Measurements from ENCODE around the gene PFDN1.

Gene PFDN1

GRCh38 chr5:140236891-140237598 lies 65.9 kb downstream of the PFDN1 start:
- no peak for DNase-seq (ENCODE audit: low read depth)

DNA sequence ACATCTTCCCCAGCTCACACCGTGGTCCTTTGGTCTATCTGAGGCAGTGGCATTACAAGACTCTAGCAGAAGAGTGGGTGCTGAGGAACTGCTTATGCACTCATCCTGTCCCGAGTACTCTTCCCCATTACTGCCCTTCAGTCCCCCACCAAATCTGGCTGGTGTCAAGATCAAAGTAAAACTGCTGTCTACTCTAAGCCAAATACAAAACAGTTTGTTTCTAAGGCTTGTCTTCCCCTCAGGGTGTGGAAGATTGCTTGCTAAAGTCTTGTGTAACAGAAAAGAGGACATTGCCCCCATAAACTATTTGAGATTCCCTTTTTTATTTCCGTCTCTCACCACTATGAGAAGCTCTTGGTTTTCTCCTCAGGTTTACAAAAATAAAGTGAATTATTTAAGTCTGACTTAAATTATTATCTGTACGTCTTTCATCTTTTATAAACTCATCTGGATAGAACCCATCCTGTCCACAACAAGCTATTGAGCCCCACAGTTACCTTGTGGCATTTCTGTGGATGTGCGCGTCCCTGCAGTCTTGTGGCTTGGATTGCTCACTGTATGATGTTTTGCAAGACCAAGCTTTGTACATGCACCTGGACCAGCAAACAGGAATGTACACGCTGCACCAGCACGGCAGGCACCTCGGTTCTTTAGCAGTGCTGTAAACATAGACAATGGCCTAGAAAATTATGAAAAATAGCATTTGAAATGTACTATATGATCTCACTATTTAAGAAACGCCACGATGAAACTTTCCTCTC lies 66.9 kb downstream of the PFDN1 start:
- no peak for DNase-seq (ENCODE audit: low read depth)

DNA sequence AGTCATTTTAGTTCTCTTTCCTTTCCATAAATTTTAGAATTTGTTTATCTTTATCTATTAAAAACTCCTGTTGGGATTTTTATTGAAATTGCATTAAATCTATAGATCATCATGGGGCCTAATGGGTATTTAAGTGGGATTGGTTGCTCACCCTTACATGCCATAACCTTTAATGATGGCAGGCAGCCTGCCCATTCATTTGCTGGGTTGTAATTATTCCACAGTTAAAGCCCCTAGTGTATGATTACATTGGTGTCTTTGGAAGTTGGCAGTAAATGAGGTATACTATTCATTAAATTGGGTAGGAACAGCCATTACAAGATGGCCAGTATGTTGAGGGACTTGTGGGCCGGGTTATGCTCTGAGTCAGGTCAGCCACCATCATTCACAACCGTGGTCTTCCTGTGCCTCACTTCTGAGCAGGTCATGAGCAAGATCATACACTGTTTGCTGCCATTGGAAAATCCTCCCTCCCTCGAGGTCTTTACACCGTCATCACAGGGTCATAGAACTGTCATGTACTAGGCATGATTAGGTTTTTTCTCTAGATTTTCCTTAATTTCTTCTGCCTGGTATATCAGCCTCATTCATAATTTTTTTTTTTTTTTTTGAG lies 68.4 kb downstream of the PFDN1 start:
- no peak for DNase-seq (ENCODE audit: low read depth)

DNA sequence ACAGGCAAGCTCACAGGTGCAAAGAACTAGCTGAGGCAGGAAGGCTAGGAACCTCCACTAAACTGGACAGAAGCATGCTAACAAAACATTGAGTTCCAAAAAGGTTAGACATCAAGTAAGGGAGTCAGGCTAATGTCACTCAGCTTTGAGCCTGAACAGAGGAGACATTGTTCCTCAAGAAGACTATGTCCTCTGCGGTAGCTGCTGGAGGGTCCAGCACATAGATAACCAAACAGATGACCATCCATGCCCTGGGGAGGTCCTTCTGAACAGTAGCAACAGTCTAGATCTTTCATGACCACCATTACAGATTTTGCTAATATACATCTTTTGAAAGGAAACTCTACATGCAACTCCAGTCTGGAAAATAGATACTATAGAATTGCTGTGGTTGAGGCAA lies 70.2 kb downstream of the PFDN1 start:
- DNase-seq (ENCODE audit: low read depth) = no peak

DNA sequence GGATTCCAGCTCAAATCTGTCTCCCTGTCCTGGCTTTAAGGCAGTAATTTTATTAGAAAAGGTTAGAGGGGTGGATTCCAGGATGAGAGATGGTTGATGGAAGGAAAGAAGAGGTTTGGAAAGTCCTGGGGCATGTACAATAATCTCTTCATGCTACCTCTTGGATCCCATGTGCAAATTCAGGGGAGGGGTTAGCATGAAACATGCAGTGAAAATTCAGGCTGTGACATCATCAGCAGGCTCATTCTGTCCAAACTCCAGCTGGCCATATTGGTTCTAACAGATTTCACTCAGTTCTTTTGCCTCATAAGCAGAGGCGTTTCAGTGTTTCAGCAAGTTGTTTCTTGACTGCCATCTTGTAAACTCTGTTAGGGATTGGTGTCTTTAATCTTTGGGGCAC lies 72.5 kb downstream of the PFDN1 start:
- no peak for DNase-seq (ENCODE audit: low read depth)

GRCh38 chr5:140228364-140228837 lies 74.5 kb downstream of the PFDN1 start:
- no peak for DNase-seq (ENCODE audit: low read depth)

DNA sequence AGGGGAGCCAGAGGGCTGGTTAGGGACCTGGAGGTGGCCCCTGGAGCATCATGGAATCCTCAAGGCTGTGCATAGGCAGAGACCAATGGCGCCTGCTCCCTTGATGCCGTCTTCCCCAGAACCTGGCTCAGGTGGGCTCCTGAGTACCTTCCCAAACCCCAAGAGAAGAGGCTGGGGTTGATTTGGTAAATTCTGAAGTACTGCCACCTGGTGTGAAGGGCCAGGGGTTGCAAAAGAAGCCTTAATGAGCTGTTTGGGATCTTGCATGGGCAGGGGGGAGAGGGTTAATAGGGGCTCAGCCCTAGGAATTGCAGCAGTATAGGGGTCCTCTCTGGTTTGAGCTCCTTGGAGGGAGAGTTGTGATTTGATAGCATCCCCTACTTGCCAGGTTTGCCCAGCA lies 75.9 kb downstream of the PFDN1 start:
- DNase-seq (ENCODE audit: low read depth) = no peak

- no peak for DNase-seq (ENCODE audit: low read depth)
Measured at GRCh38 chr5:140225396-140225795, 77.5 kb downstream of the PFDN1 start.

DNA sequence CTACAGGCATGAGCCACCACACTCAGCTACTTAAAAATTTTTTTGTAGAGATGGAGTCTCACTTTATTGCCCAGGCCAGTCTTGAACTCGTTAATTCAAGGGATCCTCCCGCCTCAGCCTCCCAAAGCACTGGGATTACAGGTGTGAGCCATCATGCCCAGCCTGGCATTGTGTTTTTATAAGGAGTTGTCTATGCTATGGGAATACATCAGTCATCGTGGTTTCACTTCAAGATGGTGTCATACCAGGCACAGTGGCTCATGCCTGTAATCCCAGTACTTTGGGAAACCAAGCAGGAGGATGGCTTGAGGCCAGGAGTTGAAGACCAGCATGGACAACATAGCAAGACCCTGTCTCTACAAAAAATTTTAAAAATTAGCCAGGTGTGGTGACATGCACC lies 78.2 kb downstream of the PFDN1 start:
- no peak for DNase-seq (ENCODE audit: low read depth)

DNA sequence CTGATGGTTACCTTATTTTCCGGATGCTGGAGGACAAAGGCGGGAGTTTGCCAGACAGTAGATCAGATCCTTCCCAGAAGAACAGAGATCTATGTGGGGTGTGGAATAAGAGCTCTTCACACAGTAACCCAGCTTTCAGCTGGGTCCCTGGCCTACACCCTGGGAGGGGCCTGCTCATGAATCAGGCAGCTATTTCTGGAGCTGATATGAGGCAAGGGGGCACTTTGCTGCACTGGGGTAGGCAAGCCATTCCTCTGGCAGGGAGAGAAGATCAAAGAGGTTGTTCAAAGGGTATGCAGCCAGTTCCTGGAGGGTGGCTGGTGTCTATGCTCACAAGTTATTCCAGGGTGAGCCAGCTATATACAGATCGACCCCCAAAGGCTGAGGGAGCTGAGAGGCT lies 79.3 kb downstream of the PFDN1 start:
- no peak for DNase-seq (ENCODE audit: low read depth)

- DNase-seq (ENCODE audit: low read depth) = no peak
Measured at GRCh38 chr5:140222416-140222815, 80.5 kb downstream of the PFDN1 start.

DNA sequence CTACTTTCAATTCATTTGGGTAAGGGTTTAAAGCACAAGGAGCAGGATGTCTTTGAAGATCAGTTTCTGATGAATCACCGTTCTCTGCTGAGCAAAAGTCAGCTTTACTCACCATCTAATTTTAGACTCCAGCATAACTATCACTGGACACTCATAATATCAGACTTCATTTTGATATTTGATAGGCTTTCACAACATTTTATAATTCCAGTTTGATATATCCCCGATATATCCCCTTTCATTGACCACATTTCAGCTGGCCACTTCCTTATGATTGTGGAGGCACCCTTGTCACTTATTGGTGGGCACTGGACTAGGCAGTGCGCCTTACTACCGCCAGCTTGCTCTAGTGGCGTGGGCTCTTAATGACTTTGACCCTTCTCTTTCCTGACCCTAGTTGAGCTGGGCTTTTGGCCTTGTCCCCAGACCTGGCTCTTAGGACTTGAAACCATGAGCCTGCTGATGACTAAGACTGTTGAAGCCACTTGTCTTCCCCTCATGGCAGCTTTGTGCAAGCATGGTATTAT lies 81.1 kb downstream of the PFDN1 start:
- peak; percentile 90 for DNase-seq (ENCODE audit: low read depth)

- no peak for DNase-seq (ENCODE audit: low read depth)
Measured at GRCh38 chr5:140220698-140221064, 82.2 kb downstream of the PFDN1 start.

DNA sequence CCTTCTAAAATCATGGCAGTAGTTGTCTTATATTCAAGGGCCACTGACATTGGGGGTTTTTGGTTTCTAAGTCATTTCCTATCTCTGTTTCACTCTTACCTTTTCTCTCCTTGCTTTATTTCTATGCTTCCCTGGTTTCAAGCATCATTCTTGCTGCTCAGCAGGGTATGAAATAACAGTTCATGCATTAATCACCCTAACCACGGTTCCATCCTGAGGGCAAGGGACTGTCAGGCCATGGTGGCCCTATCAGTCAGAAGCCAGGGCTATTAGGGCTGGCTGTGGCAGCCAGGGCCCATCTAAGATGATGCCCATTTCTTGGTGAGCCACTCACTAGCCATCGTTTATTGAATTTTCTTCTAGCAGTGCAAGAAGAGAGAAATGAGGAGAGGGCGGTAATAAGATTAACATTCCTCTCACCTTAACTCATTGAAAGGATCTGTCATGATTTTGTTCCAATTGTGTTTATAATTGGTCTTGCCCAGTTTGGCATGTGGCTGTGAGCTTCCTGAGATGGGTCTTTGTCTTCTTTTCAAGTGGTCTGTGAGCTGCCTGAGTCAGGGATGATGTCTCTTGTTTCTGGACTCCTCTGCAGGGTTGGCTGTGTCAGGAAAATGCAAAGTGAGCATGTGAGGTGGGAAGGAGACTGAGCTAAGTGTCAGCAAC lies 82.7 kb downstream of the PFDN1 start:
- DNase-seq (ENCODE audit: low read depth) = peak; percentile 50

GRCh38 chr5:140219068-140219991 lies 83.6 kb downstream of the PFDN1 start:
- no peak for DNase-seq (ENCODE audit: low read depth)

DNA sequence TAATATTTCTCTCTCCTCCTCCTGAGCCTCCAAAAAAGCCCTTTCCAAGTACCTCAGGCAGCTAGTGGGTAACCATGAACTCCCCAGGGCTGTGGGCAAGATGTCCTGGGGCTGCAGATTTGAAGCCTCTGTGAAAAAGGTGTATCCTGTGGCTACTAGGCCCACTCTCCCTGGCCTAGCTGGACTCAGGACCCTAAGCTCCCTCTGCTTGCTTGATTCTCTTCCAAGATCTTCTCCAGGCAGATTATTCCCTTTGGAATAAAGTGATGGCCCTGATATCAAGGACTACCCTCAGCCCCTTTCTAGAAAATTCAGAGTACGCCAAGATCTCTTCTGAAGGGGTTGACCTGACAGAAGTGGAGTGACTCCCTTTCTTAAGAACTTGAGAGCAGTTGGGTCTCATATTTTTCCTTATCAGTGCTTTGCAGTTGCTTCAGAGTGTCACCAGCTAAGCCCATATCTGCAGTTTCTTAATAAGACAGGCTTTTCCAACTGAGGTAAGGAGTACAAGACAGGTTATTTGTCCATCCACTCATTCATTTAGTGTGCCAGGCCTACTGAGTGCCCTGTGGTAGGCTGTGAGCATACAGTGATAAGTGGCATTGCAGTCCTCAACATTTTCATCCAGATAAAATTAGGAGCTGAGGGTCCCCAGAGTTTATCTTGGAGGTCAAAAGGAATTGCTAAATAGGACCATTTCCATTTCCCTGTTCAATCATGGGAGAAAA lies 85.4 kb downstream of the PFDN1 start:
- no peak for DNase-seq (ENCODE audit: low read depth)

DNA sequence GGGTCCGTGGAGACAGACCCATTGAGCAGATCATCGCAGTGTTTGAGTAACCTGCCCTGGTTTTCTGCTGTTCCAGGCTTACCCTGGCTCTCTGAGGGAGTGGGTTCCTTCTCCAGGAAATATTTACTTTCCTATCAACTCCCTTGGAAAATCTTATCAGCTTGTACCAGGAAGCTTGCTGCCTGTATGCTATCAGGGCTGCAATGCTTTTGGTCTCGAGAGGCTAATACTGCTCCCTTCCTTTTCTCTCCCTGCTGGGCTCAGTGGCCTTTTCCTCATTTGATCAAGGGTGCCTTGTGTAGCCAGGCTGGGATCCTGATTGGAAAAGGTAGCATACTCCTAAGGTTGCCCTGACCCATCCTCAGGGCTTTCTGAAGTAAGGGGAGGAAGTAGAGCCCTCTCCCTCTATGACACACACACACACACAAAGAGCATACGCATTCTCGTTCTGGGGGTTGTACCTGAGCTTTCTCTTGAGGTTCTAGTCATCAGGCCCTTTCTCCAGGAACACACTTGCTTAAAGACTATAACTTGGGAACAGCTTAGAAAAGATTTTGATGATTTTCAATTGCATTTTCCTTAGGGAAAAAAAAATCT lies 86.3 kb downstream of the PFDN1 start:
- DNase-seq (ENCODE audit: low read depth) = no peak

DNA sequence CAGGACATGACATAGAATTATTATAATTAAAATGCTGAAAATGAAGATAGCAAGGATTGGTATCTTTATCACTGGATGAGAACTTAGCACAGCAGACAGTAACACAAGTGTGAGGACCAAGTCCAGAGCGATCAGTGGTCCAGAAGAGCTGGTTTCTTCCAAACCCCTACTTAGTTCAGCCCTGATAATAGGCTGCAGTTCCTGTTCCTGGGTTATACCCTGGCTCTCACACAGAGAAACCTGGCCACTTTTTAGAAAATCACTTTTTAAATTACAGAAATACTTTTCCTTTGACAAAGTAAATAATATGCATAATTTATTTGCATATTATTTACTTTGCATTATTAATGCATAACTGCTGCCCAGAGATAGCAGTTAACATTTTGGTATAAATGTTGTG lies 87.6 kb downstream of the PFDN1 start:
- no peak for DNase-seq (ENCODE audit: low read depth)

- peak; percentile 84 for DNase-seq (ENCODE audit: low read depth)
Measured at GRCh38 chr5:140214831-140215230, 88.1 kb downstream of the PFDN1 start.

DNA sequence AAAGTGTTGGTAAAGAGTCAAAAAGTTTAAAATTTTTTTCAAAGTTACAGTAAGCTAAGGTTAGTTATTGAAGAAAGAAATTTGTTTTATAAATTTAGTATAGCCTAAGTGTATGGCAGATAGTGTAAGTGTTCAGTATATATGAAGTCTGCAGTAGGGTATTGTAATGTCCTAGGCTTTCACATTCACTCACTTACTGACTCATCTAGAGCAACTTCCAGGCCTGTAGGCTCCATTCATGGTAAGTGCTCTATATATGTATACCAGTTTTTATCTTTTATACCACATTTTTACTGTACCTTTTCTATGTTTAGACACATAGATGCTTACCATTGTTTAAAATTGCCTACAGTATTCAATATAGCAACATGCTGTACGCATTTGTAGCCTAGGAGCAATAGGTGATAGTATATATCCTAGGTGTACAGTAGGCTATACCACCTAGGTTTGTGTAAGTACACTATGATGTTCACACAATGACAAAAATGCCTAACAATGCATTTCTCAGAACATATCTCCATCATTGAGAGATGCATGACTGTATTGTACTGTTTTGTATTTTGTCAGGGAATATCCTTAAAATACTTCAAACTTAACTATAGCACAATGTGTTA lies 89.4 kb downstream of the PFDN1 start:
- peak; percentile 6 for DNase-seq (ENCODE audit: low read depth)
